GM21825 (cell line): ENCODE data around the gene KIF3A.
A peak's percentile ranks its signal among the peaks of the same experiment; 100 is the strongest.

Experiments used
- ATAC-seq: cut with Tn5 transposase; IDR thresholded peaks from one replicate; pipeline ENCODE4 v1.9.1; 2021; ENCODE audit warnings: mild to moderate bottlenecking, moderate library complexity; ENCODE audit not compliant: unreplicated experiment

Gene KIF3A

GRCh38 chr5:132754947-132755346 is 17.6 kb upstream of the KIF3A start:
- no peak for ATAC-seq

DNA sequence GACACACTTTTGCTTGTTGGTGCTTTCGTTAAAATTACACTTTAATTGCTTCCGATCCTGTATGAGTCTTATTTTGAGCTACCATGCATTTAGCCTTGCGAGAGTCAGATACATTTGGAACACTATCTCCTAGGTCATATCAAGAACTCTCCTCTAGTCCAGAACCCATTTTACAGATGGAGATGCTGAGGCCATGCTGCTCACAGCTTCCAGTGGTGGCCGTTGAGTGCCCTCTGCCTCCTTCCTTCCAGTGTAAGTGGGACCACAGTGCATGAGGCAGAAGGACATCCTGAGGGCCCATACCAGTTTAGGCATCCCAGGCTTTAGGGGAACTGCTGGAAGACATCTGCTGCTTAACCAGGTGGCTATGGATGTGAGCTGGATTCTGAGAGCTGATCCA is 16.8 kb upstream of the KIF3A start:
- ATAC-seq = no peak

- ATAC-seq = no peak
These were observed 16.0 kb upstream of the KIF3A start for GRCh38 chr5:132753135-132753987.

DNA sequence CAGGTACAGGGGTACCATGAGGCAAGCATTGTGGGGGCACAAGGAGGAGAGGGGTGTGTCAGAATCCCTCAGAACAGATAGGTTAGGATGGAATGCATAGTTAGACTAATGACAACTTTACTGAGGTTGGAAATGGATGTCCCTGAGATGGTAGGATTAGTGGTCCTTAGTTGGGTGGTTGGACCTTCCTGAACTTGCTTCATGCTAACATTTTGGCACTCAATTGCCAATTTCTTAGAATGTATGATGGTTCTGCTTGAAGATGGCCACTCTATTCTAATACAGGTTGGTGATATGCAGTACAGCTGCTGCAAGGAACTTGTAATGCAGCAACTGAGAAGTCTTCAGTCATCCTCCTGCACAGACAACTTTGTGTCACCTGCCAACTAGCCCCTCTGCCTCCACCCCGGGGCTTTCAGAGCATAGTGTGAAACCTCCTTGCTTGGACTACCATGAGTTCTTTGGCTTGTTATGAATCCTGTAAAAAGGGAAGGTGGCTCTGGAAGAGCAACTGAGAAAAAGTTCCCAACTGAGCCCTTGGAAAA is 15.3 kb upstream of the KIF3A start:
- ATAC-seq = no peak

DNA sequence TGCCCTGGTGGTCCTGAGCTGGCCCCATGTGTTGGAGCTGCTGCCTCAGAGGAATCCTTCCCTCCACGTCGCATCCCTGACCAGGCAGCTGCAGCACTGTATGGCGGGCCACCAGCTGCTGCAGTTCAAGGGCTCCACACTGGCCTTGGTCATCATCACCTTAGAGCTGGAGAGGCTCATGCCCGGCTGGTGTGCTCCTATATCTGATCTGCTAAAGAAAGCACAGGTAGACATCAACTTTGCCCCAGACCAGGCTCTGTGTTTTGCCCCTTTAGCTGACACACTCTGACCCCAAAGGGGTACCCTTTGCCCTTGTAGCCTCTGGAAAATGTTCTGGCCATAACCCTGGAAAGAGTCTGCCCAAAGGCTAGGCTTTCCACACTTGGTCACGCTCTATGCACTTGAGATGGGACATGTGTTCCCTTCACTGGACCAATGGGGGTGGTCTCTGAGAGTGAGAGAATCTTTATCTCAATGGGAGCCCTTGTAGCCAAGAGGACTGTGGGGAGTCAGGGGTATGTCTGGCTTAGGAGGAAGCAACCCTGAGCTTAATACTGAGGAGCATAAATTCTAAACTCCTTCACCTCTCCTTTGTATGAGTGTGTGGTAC is 14.7 kb upstream of the KIF3A start:
- ATAC-seq = no peak

DNA sequence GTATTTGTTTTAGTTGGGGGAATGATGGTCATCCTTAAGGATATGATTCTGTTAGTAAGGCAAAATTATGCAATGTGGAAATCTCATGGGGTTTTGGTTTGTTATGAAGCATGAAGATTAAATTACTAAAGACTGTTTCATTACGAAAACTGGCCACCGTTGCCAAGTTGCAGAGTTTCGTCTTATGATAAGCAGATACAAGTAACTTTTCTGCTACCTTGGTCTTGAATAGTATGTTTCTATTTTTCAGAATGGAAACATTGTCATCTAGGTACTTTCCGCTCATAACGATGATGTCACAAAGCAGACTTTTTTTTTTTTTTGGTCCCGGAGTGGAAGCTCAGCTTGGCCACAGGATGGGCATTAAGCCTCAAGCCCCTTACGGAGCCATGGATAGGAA is 14.1 kb upstream of the KIF3A start:
- ATAC-seq = peak; percentile 36

- ATAC-seq = peak; percentile 34
These were observed 13.3 kb upstream of the KIF3A start for GRCh38 chr5:132750471-132751230.

DNA sequence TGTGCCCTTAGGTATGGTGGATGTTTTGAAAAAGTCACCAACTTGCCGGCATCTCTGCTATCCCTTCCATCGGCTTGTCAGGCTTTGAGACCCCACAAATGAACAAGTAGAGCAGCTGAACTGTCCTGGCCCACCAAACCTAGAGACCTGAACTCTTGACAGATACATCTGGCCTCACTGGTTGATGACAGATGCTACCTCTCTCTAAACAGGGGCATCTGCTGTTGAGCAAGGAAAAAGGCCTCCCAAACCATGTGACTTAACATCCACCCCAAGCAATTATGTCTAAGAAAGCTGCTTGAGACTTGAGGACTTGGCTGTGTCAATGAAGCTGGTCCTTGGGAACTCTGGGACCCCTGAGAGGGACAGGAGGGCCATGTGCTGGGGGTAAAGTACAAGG is 12.2 kb upstream of the KIF3A start:
- ATAC-seq = no peak

DNA sequence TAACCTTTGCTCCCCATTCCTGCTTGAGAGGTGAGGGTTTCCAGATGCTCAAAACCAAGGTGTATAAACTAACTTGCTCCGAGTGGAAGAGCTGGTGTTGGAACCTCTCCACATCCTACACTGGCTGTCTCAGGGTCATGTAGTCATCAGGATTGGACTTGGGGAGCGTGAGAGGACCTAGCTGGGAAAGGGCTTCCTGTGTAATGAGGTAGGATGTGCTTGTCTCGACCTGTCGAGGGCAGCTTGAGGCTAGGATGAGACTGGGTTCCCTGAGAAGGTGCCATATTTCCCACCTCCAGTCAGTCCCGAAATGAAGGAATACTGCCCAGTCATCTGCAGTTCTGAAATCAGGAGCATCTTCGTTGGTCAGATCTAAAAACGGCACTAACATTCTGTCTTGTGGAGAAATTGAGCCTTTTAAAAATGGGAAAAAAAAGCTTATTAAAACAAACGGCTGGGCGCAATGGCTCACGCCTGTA is 11.2 kb upstream of the KIF3A start:
- ATAC-seq = no peak

- ATAC-seq = no peak
These were observed 10.5 kb upstream of the KIF3A start for GRCh38 chr5:132747616-132748440.

- peak; percentile 37 for ATAC-seq
These were observed 9.7 kb upstream of the KIF3A start, which contains the start of gene CCNI2 for GRCh38 chr5:132746954-132747615. Gene CCNI2 (plus strand): TSS chr5:132747426. CDS start chr5:132747496, 70 bp downstream.

DNA sequence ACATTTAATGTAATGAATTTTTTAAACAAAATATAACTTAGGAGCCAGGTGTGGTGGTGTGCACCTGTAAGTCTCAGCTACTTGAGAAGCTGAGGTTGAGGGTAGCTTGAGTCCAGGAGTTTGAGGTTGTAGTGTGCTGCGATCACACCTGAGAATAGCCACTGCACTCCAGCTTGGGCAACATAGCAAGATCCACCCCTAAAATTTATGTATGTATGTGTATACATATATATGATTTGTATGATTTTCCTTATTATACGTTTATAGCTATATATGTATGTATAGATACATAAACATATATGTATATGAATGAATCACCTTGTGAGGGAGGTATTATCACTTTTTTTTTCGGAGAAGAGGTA is 9.2 kb upstream of the KIF3A start:
- no peak for ATAC-seq

DNA sequence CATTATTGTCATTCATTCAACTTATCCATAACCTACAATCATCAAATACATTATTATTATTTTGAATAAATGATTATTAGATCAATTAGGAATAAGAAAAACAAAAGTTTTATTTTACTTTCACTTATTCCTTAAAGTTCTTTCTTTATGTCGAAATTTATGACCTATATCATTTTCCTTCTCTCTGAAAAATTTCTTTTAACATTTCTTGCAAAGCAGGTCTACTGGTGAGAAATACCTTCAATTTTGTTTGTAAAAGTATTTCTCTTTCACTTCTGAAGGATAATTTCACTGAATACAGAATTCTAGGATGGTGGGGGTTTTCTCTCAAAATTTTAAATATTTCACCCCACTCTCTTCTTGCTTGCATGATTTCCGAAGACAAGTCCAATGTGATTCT is 7.3 kb upstream of the KIF3A start:
- no peak for ATAC-seq

DNA sequence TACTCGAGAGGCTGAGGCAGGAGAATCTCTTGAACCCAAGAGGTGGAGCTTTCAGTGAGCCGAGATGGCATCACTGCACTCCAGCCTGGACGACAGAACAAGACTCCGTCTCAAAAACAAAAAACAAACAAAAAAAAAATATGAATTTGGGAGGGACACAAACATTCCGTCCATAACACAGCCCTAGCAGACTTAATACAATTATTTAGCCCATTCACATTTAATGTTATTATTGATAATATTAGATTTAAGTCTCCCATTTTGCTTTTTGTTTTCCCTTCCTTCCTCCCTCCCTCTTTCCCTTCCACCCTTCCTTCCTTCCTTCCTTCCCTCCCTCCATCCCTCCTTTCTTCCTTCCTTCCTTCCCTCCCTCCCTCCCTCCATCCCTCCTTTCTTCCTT is 5.3 kb upstream of the KIF3A start:
- no peak for ATAC-seq

GRCh38 chr5:132742158-132742557 is 4.8 kb upstream of the KIF3A start:
- no peak for ATAC-seq

DNA sequence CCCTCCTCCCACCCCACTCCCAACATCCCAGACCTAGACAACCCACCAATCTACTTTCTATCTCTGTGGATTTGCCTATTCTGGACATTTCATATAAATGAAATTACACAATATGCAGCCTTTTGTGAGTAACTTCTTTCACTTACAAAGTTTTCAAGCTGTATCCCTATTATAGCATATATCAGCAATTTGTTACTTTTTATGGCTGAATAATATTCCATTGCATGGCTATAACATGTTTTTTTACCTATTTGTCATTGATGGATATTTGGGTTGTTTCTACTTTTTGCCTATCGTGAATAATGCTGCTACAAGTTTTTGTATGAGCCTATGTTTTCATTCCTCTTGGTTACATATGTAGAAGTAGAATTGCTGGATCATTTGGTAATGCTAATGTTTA is 1.9 kb upstream of the KIF3A start:
- ATAC-seq = no peak

DNA sequence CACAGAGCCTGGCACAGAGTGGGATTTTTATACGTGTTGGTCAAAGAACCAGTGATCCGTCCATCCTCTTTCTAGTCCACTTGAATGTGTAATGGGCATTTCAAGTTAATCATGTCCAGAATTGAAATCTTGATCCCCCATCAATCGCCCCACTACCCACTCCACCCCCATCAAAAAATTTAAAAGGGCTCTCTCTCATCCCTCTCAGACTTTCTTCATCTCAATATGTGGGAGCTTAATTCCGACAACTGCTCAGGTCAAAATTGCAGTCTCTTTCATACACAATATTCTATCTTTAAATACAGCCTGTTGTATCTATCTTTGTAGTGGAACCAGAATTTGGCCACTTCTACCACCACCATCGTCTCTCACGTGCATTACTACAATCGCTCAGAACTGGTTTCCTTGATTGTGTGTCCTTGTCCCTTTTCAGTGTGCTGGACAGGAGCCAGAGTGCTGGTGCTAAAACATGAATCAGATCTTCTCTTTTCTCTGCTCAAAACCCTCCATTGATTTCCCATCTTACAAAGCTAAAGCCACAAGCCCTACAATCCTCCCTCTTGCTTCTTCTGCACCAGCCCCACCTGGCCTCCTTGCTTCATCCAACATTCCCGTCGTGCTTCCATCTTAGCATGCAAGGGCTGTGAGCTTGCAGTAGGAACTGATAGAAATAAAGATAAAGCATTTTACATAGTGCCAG is 786 bp upstream of the KIF3A start:
- no peak for ATAC-seq

GRCh38 chr5:132734687-132735086 is 2.7 kb downstream of the KIF3A start:
- no peak for ATAC-seq

DNA sequence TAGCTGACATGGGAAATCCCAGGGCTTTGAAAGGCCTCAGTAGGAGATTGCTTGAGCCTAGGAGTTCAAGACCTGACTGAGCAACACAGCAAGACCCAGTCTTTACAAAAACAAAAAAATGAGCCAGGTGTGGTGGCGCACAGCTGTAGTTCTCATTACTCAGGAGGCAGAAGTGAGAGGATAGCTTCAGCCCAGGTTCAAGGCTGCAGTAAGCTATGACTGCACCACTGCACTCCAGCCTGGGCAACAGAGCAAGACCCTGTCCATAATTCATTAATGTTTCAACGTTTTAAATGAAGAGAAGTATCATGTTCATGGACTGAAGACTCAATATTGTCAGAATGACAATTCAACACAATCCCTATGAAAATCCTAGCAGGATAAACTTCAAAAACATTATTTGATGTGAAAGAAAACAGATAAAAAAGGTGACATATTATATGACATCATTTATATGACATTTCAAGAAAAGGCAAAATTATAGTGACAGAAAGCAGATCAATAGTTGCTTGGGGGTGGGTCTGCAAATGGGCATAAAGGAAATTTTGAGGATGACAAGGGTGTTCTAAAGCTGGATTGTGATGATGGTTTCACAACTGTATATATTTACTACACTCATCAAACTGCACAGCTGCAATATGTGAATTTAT is 3.7 kb downstream of the KIF3A start:
- ATAC-seq = no peak
